UCSD-AML1 (cell line): Measurements from ENCODE around the gene LOC101059915.
"Not testable (repeated sequence)": the region's sequence is repeated elsewhere in the genome, so short reads cannot be mapped to it uniquely, and the experiment has no call there.

Experiments used
- DNase-seq: peaks from one replicate; lab custom pipeline; 2025; ENCODE audit not compliant: unreplicated experiment; lab: John Stamatoyannopoulos, UW

Gene LOC101059915

GRCh38 chrX:71638409-71638808 lies 28.9 kb upstream of the LOC101059915 start:
- DNase-seq = no peak

DNA sequence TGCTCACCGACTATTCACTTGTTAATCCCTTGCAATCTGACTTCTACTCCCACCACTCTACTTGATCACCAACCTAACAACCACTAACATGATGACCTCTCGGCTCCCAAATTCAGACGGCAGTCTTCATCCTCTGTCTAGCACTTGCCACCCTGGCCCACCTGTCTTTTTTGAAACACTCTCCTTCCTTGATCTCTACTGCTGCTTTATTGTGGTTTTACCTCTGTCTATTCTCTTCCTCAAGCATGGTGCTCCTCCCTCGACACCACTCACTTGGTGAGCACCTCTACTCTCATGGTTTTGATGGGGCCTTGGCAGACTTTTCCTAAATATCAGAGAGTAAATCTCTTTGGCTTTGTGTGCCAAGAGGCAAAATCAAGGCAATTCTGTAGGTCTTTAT lies 27.3 kb upstream of the LOC101059915 start:
- no peak for DNase-seq

DNA sequence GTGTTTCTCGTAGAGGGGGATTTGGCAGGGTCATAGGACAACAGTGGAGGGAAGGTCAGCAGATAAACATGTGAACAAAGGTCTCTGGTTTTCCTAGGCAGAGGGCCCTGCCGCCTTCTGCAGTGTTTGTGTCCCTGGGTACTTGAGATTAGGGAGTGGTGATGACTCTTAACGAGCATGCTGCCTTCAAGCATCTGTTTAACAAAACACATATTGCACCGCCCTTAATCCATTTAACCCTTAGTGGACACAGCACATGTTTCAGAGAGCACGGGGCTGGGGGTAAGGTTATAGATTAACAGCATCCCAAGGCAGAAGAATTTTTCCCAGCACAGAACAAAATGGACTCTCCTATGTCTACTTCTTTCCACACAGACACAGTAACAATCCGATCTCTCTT lies 22.9 kb upstream of the LOC101059915 start:
- not testable (repeated sequence) for DNase-seq

DNA sequence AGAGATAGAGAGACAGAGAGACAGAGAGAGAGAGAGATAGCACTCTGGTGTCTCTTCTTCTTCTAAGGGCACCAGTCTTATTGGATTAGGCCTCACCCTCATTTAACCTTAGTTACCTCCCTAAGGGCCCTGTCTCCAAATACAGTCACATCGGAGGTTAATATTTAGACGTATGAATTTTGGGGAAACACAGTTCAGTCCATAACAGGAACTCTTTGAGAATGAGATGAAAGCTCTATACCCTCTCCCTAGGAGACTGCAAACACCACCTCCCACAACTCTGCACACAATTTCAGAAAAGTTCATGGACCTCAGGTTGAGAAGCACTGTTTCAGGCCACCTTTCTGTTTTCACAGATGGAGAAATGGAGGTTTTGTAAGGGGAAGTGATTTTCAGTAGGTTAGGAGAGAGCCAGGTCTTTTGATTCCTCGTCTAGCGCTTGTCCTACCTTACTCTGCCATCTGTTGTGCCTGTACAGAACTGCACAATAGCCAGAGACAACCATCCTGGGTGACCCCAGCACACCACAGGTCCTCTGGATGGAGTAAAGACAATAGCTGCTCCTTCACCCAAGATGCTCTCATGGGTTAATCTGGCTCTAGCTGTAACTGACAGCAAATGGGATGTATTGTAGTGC lies 16.9 kb upstream of the LOC101059915 start:
- no peak for DNase-seq

- no peak for DNase-seq
Observed at GRCh38 chrX:71652405-71652804, 14.9 kb upstream of the LOC101059915 start.

- DNase-seq = no peak
Observed at GRCh38 chrX:71653344-71653743, 14.0 kb upstream of the LOC101059915 start.

DNA sequence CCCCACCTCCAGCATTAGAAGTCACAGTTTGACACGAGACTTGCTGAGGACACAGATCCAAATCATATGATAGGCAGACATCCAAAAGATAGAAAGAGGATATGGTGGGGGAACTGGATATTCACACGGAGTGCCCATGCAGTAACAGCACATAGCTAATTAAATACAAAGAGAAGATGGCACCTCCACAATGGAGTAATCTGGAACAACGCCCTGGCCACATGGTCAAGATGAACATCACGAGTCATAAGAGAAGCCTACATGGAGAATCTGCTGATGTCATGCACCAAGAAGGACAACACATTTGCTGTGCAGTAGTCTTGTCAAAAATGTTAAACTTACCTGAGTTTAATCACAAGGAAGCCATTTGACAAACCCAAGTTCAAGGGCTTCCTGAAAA lies 10.1 kb upstream of the LOC101059915 start:
- no peak for DNase-seq

DNA sequence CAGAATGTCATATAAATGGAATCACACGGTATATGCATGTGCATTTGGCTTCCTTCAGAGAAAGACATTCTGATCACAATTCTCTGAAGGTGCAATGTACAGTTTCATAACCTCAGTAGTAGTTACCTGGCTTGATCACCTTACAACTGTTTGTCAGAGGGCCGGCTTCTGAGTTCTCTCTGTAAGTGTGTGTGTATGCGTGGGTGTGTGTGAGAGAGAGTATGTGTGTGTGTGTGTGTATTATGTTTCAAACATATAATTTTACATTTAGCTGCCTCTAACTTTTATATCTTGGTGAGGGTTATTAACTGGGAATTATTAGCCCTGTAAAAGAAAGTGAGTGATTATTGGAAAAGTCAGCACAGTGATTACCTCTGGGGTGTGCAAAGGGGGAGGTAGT lies 8.0 kb upstream of the LOC101059915 start:
- no peak for DNase-seq

- no peak for DNase-seq
Observed at GRCh38 chrX:71659959-71660358, 7.4 kb upstream of the LOC101059915 start.

- no peak for DNase-seq
Observed at GRCh38 chrX:71660562-71661416, 6.6 kb upstream of the LOC101059915 start.

- no peak for DNase-seq
Observed at GRCh38 chrX:71661919-71662318, 5.4 kb upstream of the LOC101059915 start.

DNA sequence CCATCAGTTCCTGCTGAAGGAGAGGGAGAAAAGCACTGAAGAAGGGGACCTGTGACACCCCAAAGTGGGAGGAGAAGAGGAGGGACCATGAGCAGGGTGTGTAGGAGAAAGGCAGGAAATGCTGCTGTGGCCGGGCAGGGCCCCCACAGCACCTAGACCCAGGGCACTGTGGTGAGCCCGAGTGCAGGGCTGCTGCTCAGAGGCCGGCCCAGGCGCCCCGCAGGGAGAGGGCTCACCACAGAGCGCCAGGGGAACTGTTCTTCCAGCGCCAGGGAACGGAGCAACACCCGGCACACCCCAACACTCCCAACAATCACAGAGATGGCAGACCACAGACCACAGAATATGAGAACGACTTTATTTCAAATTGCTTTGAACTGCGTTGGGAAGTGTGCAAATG lies 4.7 kb upstream of the LOC101059915 start:
- DNase-seq = not testable (repeated sequence)

DNA sequence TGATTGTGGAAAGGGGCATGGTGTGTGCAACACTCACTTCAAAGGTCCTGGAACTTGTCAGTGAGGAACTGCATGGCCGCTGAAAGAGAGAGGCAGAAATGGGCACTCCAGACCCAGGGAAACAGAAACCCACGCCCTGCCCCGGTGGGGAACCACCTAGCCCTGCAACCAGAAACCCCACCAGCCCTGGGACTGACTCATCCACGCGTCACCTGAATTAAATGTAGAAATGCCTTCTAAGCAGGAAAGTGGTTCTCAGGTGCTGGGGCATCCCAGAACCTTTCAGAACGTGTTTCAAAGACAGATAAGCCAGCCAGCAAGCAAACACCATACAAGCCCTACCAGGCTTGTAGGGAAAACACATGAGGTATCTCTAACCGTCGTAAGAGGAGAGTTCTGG lies 4.1 kb upstream of the LOC101059915 start:
- not testable (repeated sequence) for DNase-seq

GRCh38 chrX:71664202-71664601 lies 3.1 kb upstream of the LOC101059915 start:
- peak; percentile 36 for DNase-seq

DNA sequence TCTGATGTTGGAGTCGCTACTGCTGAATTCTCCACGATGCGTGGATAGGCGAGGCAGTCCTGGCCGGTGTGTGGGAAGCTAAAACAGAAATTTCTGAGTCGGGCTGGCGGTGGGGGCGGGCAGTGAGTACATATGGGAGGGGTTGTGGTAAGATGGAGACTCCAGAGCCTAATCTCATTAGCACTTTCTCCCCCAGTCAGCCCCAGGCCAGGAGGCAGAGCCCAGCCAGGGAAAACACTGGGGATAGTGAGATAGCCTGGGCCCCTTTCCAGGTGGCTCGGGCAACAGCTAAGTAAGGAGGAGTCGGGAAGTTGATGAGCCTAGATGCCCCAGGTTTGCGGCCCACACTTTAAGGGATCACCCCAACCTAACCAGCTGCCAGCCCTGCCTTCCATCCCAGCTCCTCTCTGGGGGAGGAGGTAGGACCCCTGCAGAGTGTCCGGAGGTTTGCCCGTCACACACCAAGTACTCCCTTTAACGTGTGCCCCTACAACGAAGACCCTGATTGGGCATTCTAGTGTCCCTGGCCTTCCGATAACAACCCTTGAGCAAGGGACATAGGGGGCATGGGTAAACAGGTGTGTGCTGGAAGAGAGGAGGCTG lies 2.4 kb upstream of the LOC101059915 start:
- no peak for DNase-seq

- no peak for DNase-seq
Observed at GRCh38 chrX:71665747-71666146, 1.6 kb upstream of the LOC101059915 start.

- DNase-seq = no peak
Observed at GRCh38 chrX:71666240-71667223, 814 bp upstream of the LOC101059915 start.

DNA sequence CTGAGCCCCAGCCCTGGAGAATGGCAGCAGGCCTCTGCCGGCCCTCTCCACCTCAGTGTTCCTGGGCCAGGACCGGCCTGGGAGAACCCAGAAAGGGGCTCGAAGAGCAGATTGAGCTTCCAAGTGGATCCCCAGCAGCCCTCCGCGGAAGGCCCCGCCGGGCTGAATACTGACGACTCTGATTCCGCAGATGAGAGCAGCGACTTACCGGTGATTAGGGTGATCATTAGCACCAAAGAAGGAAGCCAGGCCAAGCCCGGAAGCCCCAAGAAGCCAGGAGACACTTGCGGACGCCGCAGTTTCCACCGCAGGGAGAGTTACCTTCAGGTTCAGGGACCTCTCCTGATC lies 876 bp downstream of the LOC101059915 start:
- DNase-seq = no peak

DNA sequence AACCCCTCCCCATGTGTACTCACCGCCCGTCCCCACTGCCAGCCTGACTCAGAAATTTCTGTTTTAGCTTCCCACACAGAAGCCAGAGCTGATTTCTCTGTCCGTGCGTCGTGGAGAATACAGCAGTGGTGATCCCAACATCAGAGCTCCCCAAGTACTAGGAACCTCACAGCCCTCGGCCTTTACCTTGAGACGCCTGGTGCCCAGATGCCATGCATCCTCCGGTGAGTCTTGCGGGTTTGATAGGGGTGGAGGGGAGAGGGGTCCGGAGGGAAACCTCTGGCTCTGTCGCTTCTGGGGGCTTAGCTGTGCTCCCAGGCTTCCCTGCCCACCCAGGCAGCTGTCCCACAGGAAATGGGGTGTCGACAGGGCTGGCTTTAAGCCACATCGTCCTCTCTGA lies 2.1 kb downstream of the LOC101059915 start:
- no peak for DNase-seq

GRCh38 chrX:71669947-71670346 lies 2.6 kb downstream of the LOC101059915 start:
- not testable (repeated sequence) for DNase-seq
